ENCODE measurements around the gene CDH4. TPM values are rescaled to one million over a fixed set of nuclear protein-coding genes. Genes with fewer than 3 reads are reported as not detected.

CDH4 gene
- total and polyA plus RNA-seq, 8 donors, result under 0.01 to 2.2 (median 0.11) TPM; not detected in 2

DNA sequence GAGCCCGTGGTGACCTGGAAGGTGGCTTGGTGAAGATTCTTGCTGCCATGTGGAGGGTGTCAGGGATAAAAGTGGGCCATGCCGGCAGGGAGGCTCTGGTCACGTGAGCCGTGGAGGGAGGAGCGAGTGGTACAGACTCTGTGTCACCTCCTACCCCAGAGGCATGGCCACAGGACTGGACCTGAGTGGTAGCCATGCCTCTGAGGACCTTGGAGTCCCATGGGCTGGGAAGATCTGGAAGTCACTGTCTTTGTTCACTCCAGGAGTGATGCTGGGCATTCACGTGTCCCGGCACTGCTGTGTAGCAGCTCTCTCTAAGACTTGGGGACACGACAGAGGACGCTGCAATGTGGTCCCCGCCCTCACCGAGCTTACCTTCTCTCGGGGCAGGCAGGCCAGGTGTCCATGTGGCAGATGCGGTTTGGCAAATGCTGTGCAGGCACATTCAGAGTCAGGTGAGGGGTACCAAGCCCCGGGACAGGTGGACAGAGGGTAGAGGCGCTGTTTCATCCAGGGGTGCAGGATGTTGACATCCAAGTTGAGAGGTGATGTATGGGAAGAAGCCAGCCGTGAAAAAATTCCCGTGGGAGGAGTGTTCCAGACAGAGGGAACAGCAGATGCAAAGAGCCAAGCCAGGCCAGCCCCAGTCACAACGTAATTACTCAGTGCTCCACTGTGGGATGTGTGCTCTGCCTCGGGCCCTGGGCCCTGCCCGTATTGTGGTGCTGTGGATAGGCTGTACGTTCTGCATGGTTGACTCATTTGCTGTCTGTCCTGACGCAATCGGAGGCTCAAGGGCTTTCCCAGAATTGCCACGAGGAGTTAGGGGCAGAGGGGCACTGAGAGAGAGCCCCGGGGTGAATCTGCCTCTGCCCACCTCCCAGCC lies 505.9 kb downstream of the CDH4 start:
- H3K27ac ChIP-seq, result no peak overlapping the region
- TF ChIP-seq POLR2AphosphoS5 (IDR thresholded peaks at IDR 0.05), result no peak
- no peak for TF ChIP-seq POLR2A (IDR thresholded peaks at IDR 0.05)
- no peak for TF ChIP-seq EP300 (IDR thresholded peaks at IDR 0.05)
- no peaks in the 10 kb centered on the region for H3K36me3 ChIP-seq
- H3K9me3 ChIP-seq, result no peaks in the 10 kb centered on the region
- 60 to 81% (median 80%) methylated on average over 16 to 25 of the region's 25 CpGs for WGBS, 5 donors
- peaks cover 0 to 49% (median 0%) of the 10 kb centered on the region in 3 donors for H3K27me3 ChIP-seq
- intact Hi-C loops (cut with DNase I; ENCODE audit: low total_unique reads), result no loop called here
- H3K4me3 ChIP-seq, result no peak overlapping the region
- no peaks in the 10 kb centered on the region for H3K4me1 ChIP-seq
- DNase-seq, result no peak

DNA sequence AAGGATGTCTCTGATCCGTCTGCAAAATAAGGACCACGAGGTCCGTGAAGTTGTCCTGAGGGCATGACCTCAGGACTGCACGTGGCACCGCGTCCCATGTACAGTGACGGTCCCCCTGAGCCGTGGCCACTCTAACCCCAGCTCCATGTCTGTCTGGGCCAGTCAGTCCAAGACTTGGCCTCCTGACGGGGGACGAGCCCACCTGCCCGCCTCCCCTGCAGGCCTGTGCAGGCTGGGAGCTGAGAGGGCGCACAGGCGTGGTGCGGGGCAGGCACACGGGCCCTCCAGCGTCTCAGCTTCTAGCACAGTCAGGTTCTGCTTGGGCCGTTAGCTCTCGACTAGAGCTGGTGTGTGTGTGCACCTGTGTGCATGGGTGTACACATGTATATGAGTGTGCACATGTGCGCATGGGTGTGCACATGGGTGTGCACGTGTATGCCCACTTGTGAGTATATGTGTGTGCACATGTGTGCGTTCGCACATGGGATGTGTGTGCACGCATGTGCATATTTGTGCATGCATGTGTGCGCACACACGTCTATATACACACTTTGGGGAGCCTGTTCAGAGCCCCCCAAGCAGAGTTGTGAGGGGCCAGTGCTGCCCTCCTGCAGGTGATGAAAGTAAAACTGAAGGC lies 506.6 kb downstream of the CDH4 start:
- Histone ChIP-seq H3K9me3 (no peaks in the 10 kb centered on the region), H3K27ac (no peak overlapping the region), H3K4me3 (no peak overlapping the region), H3K4me1 (no peaks in the 10 kb centered on the region), H3K36me3 (no peaks in the 10 kb centered on the region), H3K27me3 (peaks cover 0 to 57% (median 0%) of the 10 kb centered on the region in 3 donors)
- intact Hi-C loops (cut with DNase I; ENCODE audit: low total_unique reads), result no loop called here
- TF ChIP-seq POLR2A (IDR thresholded peaks at IDR 0.05), result no peak
- TF ChIP-seq POLR2AphosphoS5 (IDR thresholded peaks at IDR 0.05), result no peak
- no peak for TF ChIP-seq CTCF (IDR thresholded peaks at IDR 0.05)
- no peak for TF ChIP-seq EP300 (IDR thresholded peaks at IDR 0.05)
- no peak for DNase-seq
- WGBS, 5 donors, result 89 to 93% (median 90%) methylated on average over 21 to 25 of the region's 25 CpGs

DNA sequence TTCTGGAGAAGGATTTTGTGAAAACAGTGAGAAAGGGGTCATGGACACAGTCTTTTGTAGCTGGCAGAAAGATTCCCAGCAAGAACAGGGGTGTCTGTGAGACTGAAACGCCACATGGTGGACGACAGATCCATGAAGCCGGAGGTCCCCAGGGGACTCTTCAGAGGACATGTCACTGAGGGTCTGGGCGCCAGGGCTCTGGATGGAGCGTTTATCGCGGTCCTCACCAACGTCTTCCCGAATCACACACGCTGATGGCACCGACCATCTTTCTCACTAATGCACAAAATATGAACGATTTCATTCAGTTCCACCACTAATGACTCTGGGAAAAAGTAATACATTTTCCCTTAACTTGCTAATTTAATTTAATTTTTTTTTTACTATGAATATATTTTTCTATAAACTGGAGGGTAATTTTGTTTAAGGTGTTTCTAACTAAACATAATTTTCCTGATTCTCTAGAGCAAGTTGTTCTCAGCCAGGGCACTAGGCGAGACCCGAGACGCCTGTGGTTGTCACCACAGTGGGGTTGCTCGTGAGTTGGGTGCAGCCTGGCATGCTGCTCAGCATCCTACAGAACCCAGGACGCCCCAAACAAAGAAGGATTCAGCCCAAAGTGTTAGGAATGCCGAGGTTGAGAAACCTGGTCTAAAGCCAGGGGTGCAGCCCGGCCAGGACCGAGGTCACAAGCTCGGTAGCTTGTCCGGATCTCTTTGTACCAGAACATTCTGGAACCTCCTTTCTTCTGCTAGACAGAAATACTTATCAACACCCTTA lies 507.4 kb downstream of the CDH4 start:
- no peak overlapping the region for H3K27ac ChIP-seq
- no peaks in the 10 kb centered on the region for H3K36me3 ChIP-seq
- no peaks in the 10 kb centered on the region for H3K4me1 ChIP-seq
- intact Hi-C loops (cut with DNase I; ENCODE audit: low total_unique reads), result no loop called here
- peaks cover 0 to 64% (median 0%) of the 10 kb centered on the region in 3 donors for H3K27me3 ChIP-seq
- no peak overlapping the region for H3K4me3 ChIP-seq
- 82 to 86% (median 84%) methylated on average over 19 to 22 of the region's 22 CpGs for WGBS, 5 donors
- no peak for DNase-seq
- TF ChIP-seq CTCF (IDR thresholded peaks at IDR 0.05), result no peak
- TF ChIP-seq POLR2AphosphoS5 (IDR thresholded peaks at IDR 0.05), result no peak
- no peak for TF ChIP-seq POLR2A (IDR thresholded peaks at IDR 0.05)
- TF ChIP-seq EP300 (IDR thresholded peaks at IDR 0.05), result no peak
- H3K9me3 ChIP-seq, result no peaks in the 10 kb centered on the region

GRCh38 chr20:61760321-61760720 lies 508.3 kb downstream of the CDH4 start:
- Histone ChIP-seq H3K4me1 (no peaks in the 10 kb centered on the region), H3K27me3 (peaks cover 0 to 72% (median 0%) of the 10 kb centered on the region in 3 donors), H3K9me3 (no peaks in the 10 kb centered on the region), H3K36me3 (no peaks in the 10 kb centered on the region), H3K4me3 (no peak overlapping the region), H3K27ac (no peak overlapping the region)
- intact Hi-C loops (cut with DNase I; ENCODE audit: low total_unique reads), result no loop called here
- TF ChIP-seq EP300 (IDR thresholded peaks at IDR 0.05), result no peak
- no peak for TF ChIP-seq POLR2AphosphoS5 (IDR thresholded peaks at IDR 0.05)
- TF ChIP-seq POLR2A (IDR thresholded peaks at IDR 0.05), result no peak
- no peak for TF ChIP-seq CTCF (IDR thresholded peaks at IDR 0.05)
- 75 to 81% (median 77%) methylated on average over 11 of the region's 11 CpGs for WGBS, 5 donors
- DNase-seq, result no peak
